HUES48 (cell line): Measurements from ENCODE around the gene ZNF236.
A peak's percentile ranks its signal among the peaks of the same experiment; 100 is the strongest.

Experiments
- H3K27ac ChIP-seq: one replicate; pipeline ENCODE4 v1.7.0; 2013; ENCODE audit warnings: low read depth, low read length, inconsistent platforms
- H3K27me3 ChIP-seq: 2 replicates; pipeline ENCODE4 v1.6.1; 2013; ENCODE audit warnings: mild to moderate bottlenecking, low read length; ENCODE audit not compliant: control insufficient read depth, insufficient read depth
- H3K36me3 ChIP-seq: 2 replicates; pipeline ENCODE4 v1.6.1; 2013; ENCODE audit warnings: low read length; ENCODE audit not compliant: control insufficient read depth, insufficient read depth
- H3K4me1 ChIP-seq: 2 replicates; pipeline ENCODE4 v1.6.1; 2013; ENCODE audit warnings: mild to moderate bottlenecking, low read length; ENCODE audit not compliant: control insufficient read depth, insufficient read depth
- H3K4me3 ChIP-seq: 2 replicates; pipeline ENCODE4 v1.5.1; 2013; ENCODE audit warnings: mild to moderate bottlenecking, low read depth, low read length
- H3K9ac ChIP-seq: 2 replicates; pipeline ENCODE4 v1.6.1; 2013; ENCODE audit warnings: mild to moderate bottlenecking, low read depth, low read length, moderate library complexity
- H3K9me3 ChIP-seq: 2 replicates; pipeline ENCODE4 v1.6.1; 2013; ENCODE audit warnings: low read length; ENCODE audit not compliant: control insufficient read depth, insufficient read depth

ZNF236 gene

DNA sequence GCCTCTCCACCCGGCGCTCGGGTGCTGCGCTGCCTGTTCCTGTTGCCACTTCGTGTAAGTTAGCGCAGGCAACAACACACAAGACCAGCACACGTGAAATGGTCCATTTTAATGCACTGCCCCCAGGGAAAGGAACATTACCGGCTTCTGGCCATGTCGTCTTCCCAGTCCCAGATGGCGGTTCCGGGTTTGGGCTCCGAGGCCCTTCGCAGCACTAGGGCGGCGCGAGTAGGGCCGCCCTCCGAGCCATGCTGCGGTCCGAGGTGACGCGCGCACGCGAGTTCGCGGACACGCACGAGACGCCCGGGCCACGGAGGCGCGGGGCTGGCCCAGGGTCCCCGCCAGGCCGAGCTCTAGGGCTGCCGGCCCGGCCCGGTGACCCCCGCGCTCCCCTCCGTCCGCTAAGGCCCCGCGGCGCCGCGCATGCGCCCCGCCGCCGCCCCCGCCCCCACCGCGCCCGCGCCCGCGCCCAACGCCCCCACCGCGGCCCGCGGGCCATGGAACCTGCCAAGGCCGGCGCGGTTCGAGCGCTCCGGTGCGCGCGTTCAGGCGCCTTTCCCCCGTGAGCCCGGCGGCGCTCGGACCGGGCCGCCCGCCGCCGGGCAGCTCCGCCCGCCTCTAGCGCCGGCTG lies 367 bp upstream of the ZNF236 start:
- H3K9ac ChIP-seq = peak overlapping the region; percentile 91
- H3K36me3 ChIP-seq = no peaks in the 10 kb centered on the region
- H3K4me3 ChIP-seq = peak overlapping the region; percentile 87
- no peaks in the 10 kb centered on the region for H3K9me3 ChIP-seq
- peak overlapping the region; percentile 87 for H3K27ac ChIP-seq
- no peaks in the 10 kb centered on the region for H3K27me3 ChIP-seq
- peaks cover 4% of the 10 kb centered on the region; the same call in 1 of the 2 replicates for H3K4me1 ChIP-seq

DNA sequence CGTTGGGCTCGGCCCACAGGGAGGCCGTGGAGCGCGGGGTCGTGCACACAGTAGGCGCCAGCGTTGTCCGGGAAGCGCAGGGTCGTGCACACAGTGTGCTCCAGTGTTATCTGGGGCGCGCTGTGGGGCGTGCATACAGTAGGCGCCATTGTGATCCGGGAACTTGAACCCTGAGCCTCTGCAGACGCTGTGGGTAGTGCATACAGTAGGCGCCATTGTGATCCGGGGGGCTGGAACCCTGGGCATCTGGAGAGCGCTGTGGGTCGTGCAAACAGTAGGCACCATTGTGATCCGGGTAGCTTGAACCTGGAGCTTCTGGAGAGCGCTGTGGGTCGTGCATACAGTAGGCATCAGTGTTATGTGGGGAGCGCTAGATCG lies 793 bp downstream of the ZNF236 start:
- peak overlapping the region; percentile 58 for H3K9ac ChIP-seq
- H3K36me3 ChIP-seq = no peaks in the 10 kb centered on the region
- H3K27ac ChIP-seq = peak overlapping the region; percentile 80
- H3K9me3 ChIP-seq = no peaks in the 10 kb centered on the region
- peaks cover 4% of the 10 kb centered on the region; the same call in 1 of the 2 replicates for H3K4me1 ChIP-seq
- peak overlapping the region; percentile 81 for H3K4me3 ChIP-seq
- no peaks in the 10 kb centered on the region for H3K27me3 ChIP-seq

DNA sequence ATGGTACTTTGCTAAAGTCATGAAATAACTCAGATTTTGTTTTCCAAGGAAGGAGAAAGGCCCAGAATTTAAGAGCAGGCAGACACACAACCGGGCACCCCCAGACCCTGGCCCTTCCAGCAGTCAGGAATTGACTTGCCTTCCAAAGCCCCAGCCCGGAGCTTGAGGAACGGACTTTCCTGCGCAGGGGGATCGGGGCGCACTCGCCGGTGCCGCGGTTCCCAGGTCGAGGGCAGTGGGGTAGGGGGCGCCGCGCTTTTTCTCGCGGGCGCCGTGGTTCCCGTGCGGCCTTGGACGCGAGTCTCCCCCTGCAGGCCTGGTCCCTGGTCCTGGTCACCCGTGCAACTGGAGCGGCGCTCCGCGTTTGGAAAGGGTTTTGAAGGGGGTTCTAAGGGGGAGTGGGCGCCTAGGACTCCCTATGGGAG lies 1.2 kb downstream of the ZNF236 start:
- Histone ChIP-seq H3K27me3 (no peaks in the 10 kb centered on the region), H3K4me1 (peaks cover 4% of the 10 kb centered on the region; the same call in 1 of the 2 replicates), H3K27ac (peak overlapping the region; percentile 80), H3K4me3 (peak overlapping the region; percentile 81), H3K9ac (peak overlapping the region; percentile 58), H3K9me3 (no peaks in the 10 kb centered on the region), H3K36me3 (no peaks in the 10 kb centered on the region)

DNA sequence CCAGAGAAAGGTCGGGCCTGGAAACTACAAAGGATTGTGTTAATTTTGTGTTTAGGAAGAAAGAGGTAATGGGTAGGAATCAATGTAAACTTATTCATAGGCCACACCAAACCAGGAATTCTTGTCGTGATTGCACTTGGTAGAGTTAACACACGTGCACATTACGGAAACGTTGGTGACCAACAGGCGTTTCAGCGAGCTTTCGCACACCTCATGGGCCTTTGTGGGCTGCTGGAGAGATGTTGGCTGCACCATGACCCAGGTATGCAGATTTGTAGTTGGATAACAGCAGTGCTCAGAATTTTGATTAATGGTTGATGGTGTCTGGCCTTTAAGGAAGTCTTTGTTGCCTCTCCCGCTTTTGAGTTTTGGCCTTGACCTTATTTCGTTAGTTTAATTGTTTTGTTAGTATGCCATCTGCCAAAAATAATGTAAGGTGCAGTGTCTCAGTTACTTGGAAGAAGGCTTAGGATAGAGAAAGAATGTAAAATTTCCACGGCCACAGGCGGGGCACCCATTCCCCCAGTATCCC lies 1.9 kb downstream of the ZNF236 start:
- Histone ChIP-seq H3K4me3 (peak overlapping the region; percentile 81), H3K4me1 (peaks cover 4% of the 10 kb centered on the region; the same call in 1 of the 2 replicates), H3K36me3 (no peaks in the 10 kb centered on the region), H3K27me3 (no peaks in the 10 kb centered on the region), H3K27ac (peak overlapping the region; percentile 80), H3K9me3 (no peaks in the 10 kb centered on the region), H3K9ac (no peak overlapping the region)

DNA sequence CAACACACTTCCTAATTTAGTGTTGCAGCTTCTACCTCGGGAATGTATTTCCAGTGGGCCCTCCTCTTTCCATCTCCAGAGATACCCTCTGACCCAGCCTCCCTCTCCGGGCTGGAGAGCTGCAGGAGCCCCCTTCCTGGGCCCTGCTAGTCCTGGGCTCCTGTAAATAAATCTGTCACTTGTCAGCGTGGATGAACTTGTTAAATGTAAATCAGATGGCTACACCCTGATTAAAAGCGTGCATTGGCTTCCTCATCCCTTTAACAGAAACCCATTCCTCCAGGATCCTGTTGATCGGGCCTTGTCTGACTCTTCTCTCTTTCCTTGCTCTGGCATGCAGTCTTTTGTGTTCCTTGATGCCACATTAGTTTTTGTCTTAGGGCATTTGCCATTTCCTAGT lies 2.4 kb downstream of the ZNF236 start:
- no peak overlapping the region for H3K9ac ChIP-seq
- no peak overlapping the region for H3K27ac ChIP-seq
- no peaks in the 10 kb centered on the region for H3K36me3 ChIP-seq
- peaks cover 4% of the 10 kb centered on the region; the same call in 1 of the 2 replicates for H3K4me1 ChIP-seq
- H3K27me3 ChIP-seq = no peaks in the 10 kb centered on the region
- no peak overlapping the region for H3K4me3 ChIP-seq
- no peaks in the 10 kb centered on the region for H3K9me3 ChIP-seq

DNA sequence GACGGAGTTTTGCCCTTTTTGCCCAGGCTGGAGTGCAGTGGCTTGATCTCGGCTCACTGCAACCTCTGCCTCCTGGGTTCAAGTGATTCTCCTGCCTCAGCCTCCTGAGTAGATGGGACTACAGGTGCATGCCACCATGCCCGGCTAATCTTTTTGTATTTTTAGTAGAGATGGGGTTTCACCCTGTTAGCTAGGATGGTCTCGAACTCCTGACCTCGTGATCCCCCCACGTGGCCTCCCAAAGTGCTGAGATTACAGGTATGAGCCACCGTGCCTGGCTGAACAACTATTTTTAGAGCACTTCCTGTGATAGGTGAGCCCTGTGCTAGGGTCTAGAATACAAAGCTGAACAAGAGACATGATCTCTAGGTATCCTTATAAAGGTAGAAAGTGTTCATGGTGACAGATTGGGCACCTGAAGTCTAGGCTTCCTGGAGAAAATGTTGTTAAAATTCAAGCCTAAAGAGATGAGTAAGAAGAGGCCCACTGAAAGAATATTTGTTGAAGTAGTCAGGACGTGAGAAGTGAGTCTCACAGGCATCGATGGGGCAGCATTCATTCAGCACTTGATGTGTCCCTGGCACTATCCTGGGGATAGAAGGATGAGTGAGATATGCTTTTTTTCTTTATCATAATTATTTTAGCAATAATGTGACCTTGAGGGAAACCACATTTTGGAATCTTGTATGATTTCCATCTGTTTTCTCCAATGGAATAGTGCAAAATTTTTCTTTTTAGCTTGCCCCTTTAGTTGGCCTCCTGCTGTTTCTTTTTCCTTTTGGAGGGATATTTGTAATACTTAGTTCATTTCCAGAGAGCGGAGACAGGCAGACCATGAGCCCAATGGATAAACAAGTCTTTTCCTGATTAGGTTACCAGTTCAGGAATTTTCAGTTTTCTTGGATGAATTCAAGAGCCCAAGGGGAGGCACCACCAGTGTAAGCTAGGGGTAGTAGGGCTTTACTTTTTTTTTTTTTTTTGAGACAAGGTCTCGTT lies 5.1 kb downstream of the ZNF236 start:
- H3K4me1 ChIP-seq = no peaks in the 10 kb centered on the region
- no peaks in the 10 kb centered on the region for H3K9me3 ChIP-seq
- no peak overlapping the region for H3K9ac ChIP-seq
- H3K27ac ChIP-seq = no peak overlapping the region
- no peak overlapping the region for H3K4me3 ChIP-seq
- no peaks in the 10 kb centered on the region for H3K27me3 ChIP-seq
- no peaks in the 10 kb centered on the region for H3K36me3 ChIP-seq

DNA sequence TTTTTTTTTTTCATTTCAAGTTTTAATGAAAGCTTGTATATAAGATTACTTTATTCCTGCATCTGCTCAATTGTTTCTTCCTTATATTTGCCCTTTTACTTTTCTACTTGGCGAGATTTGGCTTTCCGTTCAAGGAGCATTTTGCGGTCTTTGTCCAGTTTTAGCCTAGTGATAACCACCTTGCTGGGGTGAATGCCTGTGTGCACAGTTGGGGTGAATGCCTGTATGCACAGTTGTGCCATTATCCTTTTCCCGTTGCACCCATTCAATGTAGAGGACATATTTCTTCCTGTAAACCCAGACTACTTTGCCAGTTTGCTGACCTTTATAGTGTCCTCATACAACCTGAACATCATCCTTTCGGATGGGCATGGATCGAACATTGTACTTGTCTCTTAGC lies 12.0 kb downstream of the ZNF236 start:
- no peaks in the 10 kb centered on the region for H3K36me3 ChIP-seq
- H3K4me3 ChIP-seq = no peak overlapping the region
- peaks cover 8% of the 10 kb centered on the region; the same call in 1 of the 2 replicates for H3K4me1 ChIP-seq
- H3K9ac ChIP-seq = no peak overlapping the region
- H3K27ac ChIP-seq = no peak overlapping the region
- no peaks in the 10 kb centered on the region for H3K9me3 ChIP-seq
- no peaks in the 10 kb centered on the region for H3K27me3 ChIP-seq

DNA sequence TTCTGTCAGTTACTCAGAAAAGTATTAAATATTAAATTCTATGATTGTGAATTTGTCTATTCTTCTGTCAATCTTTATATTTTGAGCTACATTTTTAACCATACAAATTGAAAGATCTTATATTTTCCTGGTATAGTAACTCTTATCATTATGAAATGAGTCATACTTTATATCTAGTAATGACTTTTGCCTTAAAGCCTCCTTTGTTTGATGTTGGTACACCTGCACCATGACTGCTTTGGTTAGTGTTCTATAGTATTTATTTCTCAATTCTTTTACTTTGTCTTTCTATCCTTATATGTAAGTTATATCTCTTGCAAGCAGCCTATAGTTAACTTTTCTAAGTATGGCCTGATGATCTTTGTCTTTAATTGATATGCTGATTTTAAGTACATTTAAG lies 13.0 kb downstream of the ZNF236 start:
- Histone ChIP-seq H3K9me3 (no peaks in the 10 kb centered on the region), H3K9ac (no peak overlapping the region), H3K36me3 (no peaks in the 10 kb centered on the region), H3K4me1 (peaks cover 8% of the 10 kb centered on the region; the same call in 1 of the 2 replicates), H3K27me3 (no peaks in the 10 kb centered on the region), H3K27ac (no peak overlapping the region), H3K4me3 (no peak overlapping the region)

DNA sequence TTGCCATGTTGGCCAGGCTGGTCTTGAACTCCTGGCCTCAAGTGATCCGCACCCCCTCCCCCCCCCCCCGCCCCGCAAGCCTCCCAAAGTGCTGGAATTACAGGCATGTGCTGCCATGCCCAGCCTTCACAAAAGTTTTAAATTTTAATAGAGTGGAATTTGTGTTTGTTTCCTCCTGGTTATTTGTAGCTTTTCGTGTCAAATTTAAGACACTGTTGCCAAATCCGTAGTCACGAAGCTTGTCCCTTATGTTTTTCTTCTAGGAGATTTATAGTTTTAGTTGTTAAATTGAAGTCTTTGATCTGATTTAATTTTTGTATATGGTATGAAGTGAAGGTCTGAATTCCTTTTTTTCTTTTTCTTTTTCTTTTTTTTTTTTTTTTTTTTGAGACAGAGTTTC lies 14.7 kb downstream of the ZNF236 start:
- Histone ChIP-seq H3K36me3 (no peaks in the 10 kb centered on the region), H3K27me3 (no peaks in the 10 kb centered on the region), H3K9ac (no peak overlapping the region), H3K4me3 (no peak overlapping the region), H3K9me3 (no peaks in the 10 kb centered on the region), H3K27ac (no peak overlapping the region), H3K4me1 (peaks cover 8% of the 10 kb centered on the region; the same call in 1 of the 2 replicates)

DNA sequence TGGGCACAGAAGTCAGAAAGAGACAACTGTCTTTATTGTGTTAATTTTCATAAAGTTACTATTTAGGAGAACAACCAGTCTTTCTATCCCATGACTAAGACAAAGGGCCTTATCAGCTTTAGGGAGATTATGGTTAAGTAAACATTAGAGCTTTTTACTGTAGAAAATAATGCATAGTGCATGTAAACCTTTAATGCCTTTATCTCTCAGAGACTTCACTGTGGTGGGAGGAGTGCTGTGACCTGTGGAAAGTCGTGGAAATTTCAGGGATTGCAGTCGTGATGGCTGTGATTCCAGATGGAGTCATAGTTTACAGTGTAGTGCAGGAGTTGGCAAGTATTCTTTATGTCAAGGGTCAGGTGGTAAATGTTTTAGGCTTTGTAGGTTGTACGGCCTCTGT lies 15.8 kb downstream of the ZNF236 start:
- Histone ChIP-seq H3K4me3 (no peak overlapping the region), H3K9ac (no peak overlapping the region), H3K27ac (no peak overlapping the region), H3K4me1 (peaks cover 8% of the 10 kb centered on the region; the same call in 1 of the 2 replicates), H3K9me3 (no peaks in the 10 kb centered on the region), H3K36me3 (no peaks in the 10 kb centered on the region), H3K27me3 (no peaks in the 10 kb centered on the region)
